GM18498 (cell line): ENCODE results near the gene SYNDIG1.

Experiments used
- ATAC-seq: cut with Tn5 transposase; IDR thresholded peaks from one replicate; pipeline ENCODE4 v1.9.1; 2021; ENCODE audit warnings: mild to moderate bottlenecking, moderate library complexity; ENCODE audit not compliant: unreplicated experiment

SYNDIG1 gene

GRCh38 chr20:24470746-24471582 is 1.5 kb downstream of the SYNDIG1 start:
- ATAC-seq: no peak

GRCh38 chr20:24472426-24472825 is 3.0 kb downstream of the SYNDIG1 start:
- ATAC-seq: no peak

GRCh38 chr20:24473435-24474223 is 4.2 kb downstream of the SYNDIG1 start:
- ATAC-seq: no peak

- no peak for ATAC-seq
These were observed 8.6 kb downstream of the SYNDIG1 start for GRCh38 chr20:24477831-24478547.

- ATAC-seq: no peak
These were observed 9.2 kb downstream of the SYNDIG1 start for GRCh38 chr20:24478584-24478983.

GRCh38 chr20:24479106-24479505 is 9.7 kb downstream of the SYNDIG1 start:
- no peak for ATAC-seq

GRCh38 chr20:24479595-24479994 is 10.2 kb downstream of the SYNDIG1 start:
- no peak for ATAC-seq

- no peak for ATAC-seq
These were observed 11.1 kb downstream of the SYNDIG1 start for GRCh38 chr20:24480509-24480908.

- ATAC-seq: no peak
These were observed 11.7 kb downstream of the SYNDIG1 start for GRCh38 chr20:24481173-24481572.

GRCh38 chr20:24483435-24484080 is 14.1 kb downstream of the SYNDIG1 start:
- no peak for ATAC-seq

- no peak for ATAC-seq
These were observed 14.6 kb downstream of the SYNDIG1 start for GRCh38 chr20:24484081-24484450.

GRCh38 chr20:24485981-24486380 is 16.6 kb downstream of the SYNDIG1 start:
- ATAC-seq: no peak

GRCh38 chr20:24487240-24487639 is 17.8 kb downstream of the SYNDIG1 start:
- ATAC-seq: no peak

- ATAC-seq: no peak
These were observed 18.2 kb downstream of the SYNDIG1 start for GRCh38 chr20:24487648-24488047.

GRCh38 chr20:24488064-24488799 is 18.8 kb downstream of the SYNDIG1 start:
- ATAC-seq: no peak

- ATAC-seq: no peak
These were observed 19.4 kb downstream of the SYNDIG1 start for GRCh38 chr20:24488800-24489175.

GRCh38 chr20:24489193-24489592 is 19.8 kb downstream of the SYNDIG1 start:
- ATAC-seq: no peak

- ATAC-seq: no peak
These were observed 20.3 kb downstream of the SYNDIG1 start for GRCh38 chr20:24489631-24490260.

- ATAC-seq: no peak
These were observed 21.2 kb downstream of the SYNDIG1 start for GRCh38 chr20:24490598-24490997.
